Measurements from ENCODE around the gene SLC31A1.

Gene SLC31A1

GRCh38 chr9:113221003-113221799 is at the start of gene SLC31A1, which contains the start of gene FKBP15:
TSS of gene SLC31A1 (plus strand) at chr9:113221544. CDS start at chr9:113256149, 34,605 bp downstream.
TSS of gene FKBP15 (minus strand) at chr9:113221277. CDS start at chr9:113221243, 34 bp downstream.
- DNase-seq = peak; percentile 97

- DNase-seq = no peak
Observed at GRCh38 chr9:113173341-113173740, 48.0 kb upstream of the SLC31A1 start.

DNA sequence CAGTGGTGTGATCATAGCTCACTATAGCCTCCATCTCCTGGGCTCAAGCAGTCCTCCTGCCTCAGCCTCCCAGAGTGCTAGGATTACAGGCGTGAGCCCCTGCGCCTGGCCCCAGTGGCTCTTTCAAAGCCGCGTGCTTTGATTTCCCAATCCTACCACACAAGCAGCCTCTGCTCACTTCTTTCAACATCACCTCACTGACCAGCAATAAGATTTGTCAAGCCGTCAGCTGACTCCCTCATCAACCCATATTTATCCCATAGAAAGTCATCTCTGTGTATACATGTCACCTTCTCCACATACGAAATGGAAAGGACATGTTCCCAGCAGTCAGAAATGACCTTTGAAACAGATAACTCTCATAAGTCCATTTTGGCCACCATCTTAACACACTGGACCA is 44.5 kb upstream of the SLC31A1 start:
- DNase-seq = no peak

DNA sequence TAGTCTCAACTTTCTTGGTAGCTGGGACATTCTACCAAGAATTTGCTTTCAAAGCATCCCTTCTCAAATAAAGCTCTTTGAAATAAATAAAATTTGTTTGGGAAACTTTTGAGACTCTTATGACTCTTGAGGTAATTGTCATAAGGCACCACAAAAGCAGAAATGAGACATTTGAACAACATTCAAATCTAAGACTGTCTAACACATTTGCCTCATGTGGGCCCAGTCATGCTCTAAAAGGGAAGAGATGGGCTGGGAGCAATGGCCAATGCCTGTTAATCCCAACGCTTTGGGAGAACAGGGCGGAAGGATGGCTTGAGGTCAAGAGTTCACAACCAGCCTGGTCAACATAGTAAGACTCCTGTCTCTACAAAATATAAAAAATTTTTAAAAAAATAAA is 44.1 kb upstream of the SLC31A1 start:
- DNase-seq = no peak

DNA sequence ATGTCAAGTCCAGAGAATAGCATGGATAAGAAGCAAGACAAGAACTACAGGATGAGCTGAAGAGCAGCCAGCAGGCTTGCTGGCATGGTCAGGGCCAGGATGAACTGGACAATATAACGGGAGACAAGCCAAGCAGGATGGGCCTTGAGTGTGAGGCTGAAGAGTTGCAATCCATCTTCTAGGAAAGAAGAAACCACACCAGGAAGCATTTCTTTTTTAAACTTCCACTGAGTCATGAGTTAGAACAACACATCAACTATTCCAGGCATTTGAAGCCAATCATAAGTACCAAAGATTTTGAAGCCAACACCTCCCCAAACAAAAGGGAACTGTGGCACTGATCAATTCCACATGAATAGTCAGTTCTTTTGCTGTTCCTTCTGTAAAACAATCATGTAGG is 43.3 kb upstream of the SLC31A1 start:
- DNase-seq = no peak

GRCh38 chr9:113179839-113180238 is 41.5 kb upstream of the SLC31A1 start:
- DNase-seq = no peak

DNA sequence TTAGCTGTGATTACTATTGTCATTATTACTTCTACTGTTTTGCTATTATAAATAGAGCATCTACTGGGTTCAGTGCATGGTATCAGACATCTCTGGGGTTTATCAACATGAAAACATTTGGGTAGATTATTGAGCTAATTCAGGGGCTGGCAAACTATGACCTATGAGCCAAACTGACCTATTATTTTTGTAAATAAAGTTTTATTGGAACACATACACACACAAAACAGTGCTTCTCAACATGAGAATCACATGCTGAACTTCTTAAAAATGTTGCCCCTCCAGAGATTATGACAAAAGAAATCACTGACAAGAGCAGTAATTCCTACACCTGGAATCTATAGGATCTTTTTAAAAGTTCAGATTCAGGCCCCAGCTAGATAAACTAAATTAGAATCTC is 40.2 kb upstream of the SLC31A1 start:
- DNase-seq = no peak

GRCh38 chr9:113183956-113184488 is 37.3 kb upstream of the SLC31A1 start:
- DNase-seq = no peak

DNA sequence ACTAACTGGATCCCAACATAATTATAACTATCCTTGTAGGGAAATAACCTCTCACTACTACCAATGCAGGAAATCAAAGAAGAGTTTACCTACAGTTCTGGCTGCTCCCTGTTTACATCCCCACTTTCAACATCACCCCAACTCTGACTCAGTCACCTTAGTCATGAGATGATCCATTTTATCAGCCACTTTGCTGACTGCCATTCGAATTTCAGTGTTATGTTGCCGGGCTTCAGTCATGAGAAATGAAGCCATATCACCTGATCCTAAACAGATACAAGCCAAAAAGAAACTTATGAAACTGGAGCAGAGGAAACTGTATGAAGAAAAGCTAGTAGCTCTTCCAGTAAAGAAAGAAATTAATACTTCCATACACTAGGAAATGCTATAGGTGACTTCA is 36.8 kb upstream of the SLC31A1 start:
- no peak for DNase-seq

DNA sequence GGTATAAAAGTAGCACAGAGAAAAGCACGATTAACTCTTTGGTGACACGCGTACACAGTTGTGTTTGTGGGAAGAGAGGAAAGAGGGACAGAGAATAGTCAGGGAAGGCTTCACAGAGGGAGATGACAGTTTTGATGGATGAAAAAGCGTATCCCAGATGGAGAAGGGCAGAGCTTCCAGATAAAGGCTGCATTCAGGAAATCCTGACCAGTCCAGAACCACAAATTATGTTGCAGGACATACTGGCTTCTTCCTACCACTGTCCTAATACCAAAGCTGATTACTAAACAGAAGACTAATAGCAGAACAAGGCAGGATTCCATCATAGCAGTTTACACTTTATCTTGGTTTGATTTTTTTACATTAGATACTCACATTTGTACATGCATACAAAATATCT is 36.1 kb upstream of the SLC31A1 start:
- no peak for DNase-seq

- no peak for DNase-seq
Observed at GRCh38 chr9:113186137-113186755, 35.1 kb upstream of the SLC31A1 start.

DNA sequence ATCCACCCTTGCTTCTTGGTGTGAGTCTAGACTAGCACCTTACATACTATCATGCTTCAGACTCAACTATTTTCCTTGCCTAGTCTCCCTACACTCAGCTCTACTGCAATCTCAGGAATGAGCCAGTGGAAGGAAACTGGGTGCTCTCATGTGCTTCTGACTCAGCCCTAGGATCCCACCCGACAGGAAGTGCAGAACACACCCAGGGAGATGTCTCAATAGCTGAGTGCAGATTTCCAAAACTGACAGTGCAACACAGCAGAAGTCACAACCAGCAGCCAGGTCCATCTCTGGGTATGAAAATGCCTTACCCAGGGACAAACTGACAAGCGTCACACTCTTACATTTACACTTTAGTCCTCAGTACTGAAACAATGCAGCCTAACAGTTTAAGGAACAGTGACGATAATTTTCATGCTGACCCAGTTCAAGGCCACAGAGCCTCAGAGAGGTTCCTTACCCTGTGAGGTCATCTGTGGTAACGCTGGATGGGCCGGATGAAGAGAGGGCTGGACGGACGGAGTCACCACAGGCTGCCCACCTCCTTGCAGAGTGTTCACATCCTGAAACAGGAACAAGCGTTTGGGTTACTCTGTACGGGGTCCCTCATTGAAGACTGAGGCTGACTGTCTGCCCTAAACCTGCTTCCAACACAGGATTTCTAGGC is 33.3 kb upstream of the SLC31A1 start:
- DNase-seq = no peak

DNA sequence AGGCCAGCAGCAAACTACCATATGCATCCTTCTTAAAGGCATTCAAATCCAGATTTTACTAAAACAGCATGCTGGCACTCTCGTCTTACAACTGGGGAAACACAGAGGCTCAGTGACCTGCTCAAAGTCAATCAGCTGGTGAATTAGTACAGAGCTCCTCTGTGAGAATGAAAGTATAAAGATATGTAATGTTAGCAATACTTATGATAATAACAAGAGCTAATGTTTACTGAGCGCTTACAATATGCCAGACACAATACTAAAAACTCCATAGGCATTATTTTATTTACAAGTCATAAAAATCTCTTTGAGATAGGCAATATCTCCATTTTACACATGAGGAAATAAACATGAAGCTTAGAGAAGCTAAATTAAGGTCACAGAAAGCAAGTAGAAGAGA is 28.9 kb upstream of the SLC31A1 start:
- DNase-seq = no peak

DNA sequence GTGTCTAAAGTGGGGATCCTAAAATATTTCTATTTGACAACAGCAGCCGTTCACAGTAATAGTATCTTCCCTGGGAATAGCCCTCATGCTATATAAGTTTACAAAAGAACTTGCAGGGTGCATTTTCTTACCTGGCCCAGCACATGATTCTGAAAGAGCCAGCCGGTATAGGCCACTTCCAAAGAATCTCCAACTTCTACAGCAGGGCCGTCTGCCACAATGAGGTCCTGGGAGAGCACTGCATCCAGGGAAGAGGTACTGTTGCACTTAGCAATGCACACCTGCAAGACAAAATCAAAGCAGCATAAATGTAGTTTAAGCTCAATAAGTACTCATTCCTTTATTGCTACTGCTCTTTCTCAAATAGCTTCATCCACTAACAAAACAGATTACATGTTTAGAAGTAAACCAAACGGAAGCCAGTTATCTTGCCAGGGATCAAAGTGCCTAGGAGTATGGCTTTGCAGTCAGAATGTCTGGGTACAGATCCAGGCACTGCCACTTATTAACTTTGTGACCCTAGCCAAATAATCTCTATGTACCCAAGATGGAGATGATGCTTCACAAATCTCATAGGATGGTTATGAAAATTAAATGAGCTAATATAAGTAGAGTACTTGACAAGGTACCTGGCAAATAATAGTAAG is 21.5 kb upstream of the SLC31A1 start:
- no peak for DNase-seq

DNA sequence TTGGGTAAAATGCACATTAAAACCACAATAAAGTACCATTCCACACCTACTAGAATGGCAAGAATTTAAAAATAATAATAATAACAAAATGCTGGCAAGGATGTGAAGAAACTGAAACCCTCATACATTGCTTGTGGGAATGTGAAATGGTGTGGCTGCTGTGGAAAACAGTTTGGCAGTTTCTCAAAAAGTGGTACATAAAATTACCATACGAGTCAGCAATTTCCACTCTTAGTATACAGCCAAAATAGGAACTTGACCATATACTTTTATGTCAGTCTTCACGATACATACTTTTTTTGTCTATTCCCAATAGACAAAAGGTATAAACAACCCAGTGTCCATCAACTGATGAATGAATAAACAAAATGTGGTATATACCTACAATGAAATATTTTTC is 15.9 kb upstream of the SLC31A1 start:
- no peak for DNase-seq

GRCh38 chr9:113205861-113206260 is 15.5 kb upstream of the SLC31A1 start:
- no peak for DNase-seq

GRCh38 chr9:113210815-113211214 is 10.5 kb upstream of the SLC31A1 start:
- DNase-seq = no peak

GRCh38 chr9:113215132-113215531 is 6.2 kb upstream of the SLC31A1 start:
- no peak for DNase-seq

- DNase-seq = no peak
Observed at GRCh38 chr9:113216406-113216805, 4.9 kb upstream of the SLC31A1 start.

GRCh38 chr9:113219186-113219936 is 2.0 kb upstream of the SLC31A1 start:
- no peak for DNase-seq

GRCh38 chr9:113219969-113220368 is 1.4 kb upstream of the SLC31A1 start:
- no peak for DNase-seq

GRCh38 chr9:113220467-113221002 is 809 bp upstream of the SLC31A1 start:
- DNase-seq = no peak

Measured in T1000 (cell line).